RPMI7951 (cell line): Measurements from ENCODE around the gene DOCK2. TPM values are rescaled to one million over a fixed set of nuclear protein-coding genes. Genes with fewer than 3 reads are reported as not detected.

Experiments used
- DNase-seq: peaks from one replicate; pipeline ENCODE4 v3.0.0-alpha.2; 2012; ENCODE audit warnings: low read depth
- total RNA-seq: library from RNA; depleted of rRNA; stranded (reverse); fragments of >200 nt; shearing (Covaris generic); gene quantifications from 2 replicates; pipeline ENCODE4 v1.2.3, GENCODE V29; 2014; rRNA removed

The DOCK2 gene
- total RNA-seq, 1 experiment from 2014 or later = 12.5 TPM

DNA sequence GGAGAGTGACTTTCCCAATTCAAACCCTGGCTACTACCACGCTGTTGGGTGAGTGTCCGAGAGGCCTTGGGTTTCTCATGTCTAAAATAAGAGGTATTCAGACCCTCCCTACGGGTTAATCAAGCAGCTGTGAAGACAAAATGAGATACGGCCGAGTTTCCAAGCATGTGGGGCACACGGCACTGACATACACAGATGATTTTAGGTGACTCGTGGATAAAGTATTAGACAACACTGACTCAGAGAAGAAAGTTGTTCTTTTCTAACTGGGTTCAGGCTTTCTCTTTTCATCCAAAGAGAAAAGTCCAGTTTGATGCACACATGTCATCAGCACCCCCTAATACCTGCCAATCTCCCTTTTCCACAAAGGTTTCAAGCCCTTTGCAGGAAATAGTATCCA, 484.2 kb downstream of the DOCK2 start:
- DNase-seq = no peak

DNA sequence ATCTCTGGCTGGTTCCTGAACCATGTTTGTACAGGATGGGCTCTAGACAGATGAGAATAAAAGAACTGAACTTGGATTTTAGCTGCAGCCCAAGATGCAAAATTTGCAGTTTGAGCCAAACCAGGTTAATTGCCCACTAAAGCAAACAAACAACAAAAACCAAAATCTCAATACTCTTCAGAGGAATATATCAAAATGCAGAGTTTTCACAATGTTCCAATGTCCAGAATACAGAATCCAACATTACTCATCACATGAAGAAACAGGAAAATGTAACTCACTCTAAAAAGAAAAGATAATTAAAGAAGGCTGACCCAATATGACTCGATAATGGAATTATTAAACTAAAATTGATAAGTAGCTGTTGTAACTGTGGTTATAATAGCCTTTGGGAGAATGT, 489.0 kb downstream of the DOCK2 start:
- DNase-seq = no peak

DNA sequence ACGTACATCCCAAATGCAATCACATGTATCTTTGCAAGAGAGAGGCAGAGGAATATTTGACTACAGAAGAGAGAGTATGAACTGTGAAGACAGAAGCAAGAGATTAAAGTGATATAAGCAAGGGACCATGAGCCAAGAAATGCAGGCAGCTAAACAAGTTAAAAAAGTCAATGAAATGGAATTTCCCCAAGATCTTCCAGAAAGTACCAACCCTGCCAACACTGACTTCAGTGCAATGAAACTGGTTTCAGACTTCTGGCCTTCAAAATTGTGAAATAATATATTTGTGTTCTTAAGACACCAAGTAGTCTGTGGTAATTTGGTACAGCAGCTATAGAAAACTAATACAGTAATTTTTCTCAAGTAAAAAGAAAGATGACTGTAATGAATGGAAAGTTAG, 489.6 kb downstream of the DOCK2 start:
- DNase-seq = no peak

DNA sequence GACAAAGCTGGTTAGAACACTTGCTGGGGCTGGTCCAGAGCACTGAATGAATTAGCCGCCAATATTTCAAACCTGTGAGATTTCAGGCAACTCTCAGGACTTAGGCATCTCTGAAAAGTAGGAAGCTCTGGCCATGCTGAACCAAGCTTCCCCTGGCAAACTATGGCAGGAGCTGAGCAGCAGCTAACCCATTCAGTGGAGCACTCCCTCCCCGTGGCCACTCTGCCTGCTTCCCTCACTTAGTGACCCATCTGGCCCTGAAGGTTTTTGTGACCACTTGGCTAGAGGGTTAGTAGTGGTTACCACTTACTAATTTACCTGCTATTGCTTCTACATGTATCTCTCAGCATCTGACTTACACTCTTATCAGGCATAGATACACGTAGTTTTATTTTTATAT, 494.2 kb downstream of the DOCK2 start:
- no peak for DNase-seq

DNA sequence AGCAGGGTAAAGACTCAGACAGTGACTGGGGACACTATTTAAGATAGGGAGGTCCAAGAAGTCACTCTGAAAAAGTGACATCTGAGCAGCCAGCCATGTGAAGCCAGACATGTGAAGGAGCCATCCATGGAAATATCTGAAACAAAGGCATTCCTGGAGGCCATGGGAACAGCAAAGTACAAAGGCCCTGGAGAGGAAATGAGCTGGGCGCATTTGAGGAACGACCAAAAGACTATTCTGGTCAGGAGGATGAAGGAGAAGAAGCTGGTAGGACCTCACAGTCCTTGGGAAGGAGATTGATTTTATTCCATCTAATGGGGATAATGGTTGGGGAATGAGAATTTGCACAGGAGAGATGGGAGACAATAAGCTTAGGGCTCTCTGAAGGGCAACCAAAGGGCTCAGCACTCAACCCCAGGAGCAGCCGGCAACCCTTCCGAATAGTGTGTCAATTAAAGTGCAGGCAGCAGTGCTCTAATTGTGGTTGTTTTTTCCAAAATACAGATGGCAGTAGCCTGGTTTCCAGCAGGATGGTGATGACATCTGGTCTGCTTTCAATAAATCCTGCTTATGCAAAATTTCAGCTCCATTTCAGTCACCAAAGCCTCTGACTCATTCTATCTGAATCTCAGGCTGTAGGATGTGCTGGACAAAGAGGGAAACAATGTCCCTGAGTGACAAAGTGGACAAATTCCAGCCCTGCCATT, 495.3 kb downstream of the DOCK2 start:
- peak; percentile 83 for DNase-seq

Other genes starting within 250 kb of the DOCK2 start
- gene SPDL1, start 53.5 kb upstream of the DOCK2 start, total RNA-seq = 87.6 and 114 TPM in 2 replicates